A673 (cell line): ENCODE data around the gene C10orf53. TPM values are rescaled to one million over a fixed set of nuclear protein-coding genes. Genes with fewer than 3 reads are reported as not detected.

Source experiments
- BruUV-seq: library from RNA; stranded (reverse); fragments of 400-500 nt; replicated peaks from 2 replicates; lab custom pipeline; 2021; lab: Mats Ljungman, UMichigan
- CTCF ChIA-PET: fragments of 300-600 bp; sonication (Branson Sonifier 250); formaldehyde crosslinking; loops from one replicate; lab custom pipeline; 2022; ENCODE audit warnings: antibody characterized with exemption; lab: Charles Lee
- POLR2A ChIA-PET: fragments of 300-600 bp; sonication (Branson Sonifier 250); formaldehyde crosslinking; loops from one replicate; lab custom pipeline; 2022; ENCODE audit warnings: antibody characterized with exemption; ENCODE audit not compliant: low non-redundant PET; lab: Charles Lee
- DNase-seq: peaks from one replicate; pipeline ENCODE4 v3.0.0-alpha.2; 2015; ENCODE audit warnings: low spot score
- H3K27ac ChIP-seq: fragments of 200-600 bp; sonication (generic); 2 replicates; pipeline ENCODE4 v1.5.1; 2016; ENCODE audit warnings: mixed run types, low read depth, mild to moderate bottlenecking, mixed read lengths, antibody characterized with exemption, low read length; ENCODE audit not compliant: poor library complexity, severe bottlenecking
- H3K27me3 ChIP-seq: fragments of 200-600 bp; sonication (generic); replicated peaks from 2 replicates; pipeline ENCODE4 v1.6.1; 2017; ENCODE audit warnings: mixed run types, low read depth, mild to moderate bottlenecking, mixed read lengths, antibody characterized with exemption, low read length; ENCODE audit not compliant: insufficient read depth, poor library complexity
- H3K36me3 ChIP-seq: fragments of 200-600 bp; sonication (generic); 2 replicates; pipeline ENCODE4 v1.6.1; 2016; ENCODE audit warnings: mixed run types, mild to moderate bottlenecking, mixed read lengths, antibody characterized with exemption, low read length; ENCODE audit not compliant: insufficient read depth, poor library complexity, severe bottlenecking
- H3K4me1 ChIP-seq: fragments of 200-600 bp; sonication (generic); 2 replicates; pipeline ENCODE4 v1.6.1; 2017; ENCODE audit warnings: mixed run types, mild to moderate bottlenecking, mixed read lengths, antibody characterized with exemption, low read length; ENCODE audit not compliant: insufficient read depth, poor library complexity, severe bottlenecking
- H3K4me3 ChIP-seq: fragments of 200-600 bp; sonication (generic); 2 replicates; pipeline ENCODE4 v1.5.1; 2016; ENCODE audit warnings: low read depth, mixed run types, mild to moderate bottlenecking, mixed read lengths, low read length; ENCODE audit not compliant: poor library complexity, severe bottlenecking
- H3K9me3 ChIP-seq: fragments of 200-600 bp; sonication (generic); 2 replicates; pipeline ENCODE4 v1.6.1; 2016; ENCODE audit warnings: mixed run types, low read depth, mild to moderate bottlenecking, mixed read lengths, antibody characterized with exemption, low read length; ENCODE audit not compliant: poor library complexity, severe bottlenecking
- EZH2 ChIP-seq: fragments of 200-600 bp; sonication (generic); IDR thresholded peaks from 2 replicates; pipeline ENCODE4 v1.6.1; 2017; ENCODE audit warnings: borderline replicate concordance, low read depth, mild to moderate bottlenecking, mixed read lengths, antibody characterized with exemption, low read length; ENCODE audit not compliant: poor library complexity, severe bottlenecking
- intact Hi-C: fragments of 100-400 bp; cut with micrococcal nuclease; formaldehyde crosslinking; loops from one replicate; pipeline ENCODE4 v1.10.0; 2022; ENCODE audit not compliant: unreplicated experiment
- total RNA-seq: library from RNA; stranded (reverse); gene quantifications from 2 replicates; pipeline ENCODE4 v1.2.3, GENCODE V29; 2021
- TF ChIP-seq, protein P1 (sequence below): fragments of 300-800, 200-600 bp; sonication (generic); conservative IDR thresholded peaks from 2 replicates; pipeline ENCODE4 v1.5.1; 2017; ENCODE audit warnings: low read depth, mild to moderate bottlenecking, antibody characterized with exemption, low read length, moderate library complexity, mixed read lengths

Gene C10orf53
- total RNA-seq, 1 experiment from 2014 or later = not detected

DNA sequence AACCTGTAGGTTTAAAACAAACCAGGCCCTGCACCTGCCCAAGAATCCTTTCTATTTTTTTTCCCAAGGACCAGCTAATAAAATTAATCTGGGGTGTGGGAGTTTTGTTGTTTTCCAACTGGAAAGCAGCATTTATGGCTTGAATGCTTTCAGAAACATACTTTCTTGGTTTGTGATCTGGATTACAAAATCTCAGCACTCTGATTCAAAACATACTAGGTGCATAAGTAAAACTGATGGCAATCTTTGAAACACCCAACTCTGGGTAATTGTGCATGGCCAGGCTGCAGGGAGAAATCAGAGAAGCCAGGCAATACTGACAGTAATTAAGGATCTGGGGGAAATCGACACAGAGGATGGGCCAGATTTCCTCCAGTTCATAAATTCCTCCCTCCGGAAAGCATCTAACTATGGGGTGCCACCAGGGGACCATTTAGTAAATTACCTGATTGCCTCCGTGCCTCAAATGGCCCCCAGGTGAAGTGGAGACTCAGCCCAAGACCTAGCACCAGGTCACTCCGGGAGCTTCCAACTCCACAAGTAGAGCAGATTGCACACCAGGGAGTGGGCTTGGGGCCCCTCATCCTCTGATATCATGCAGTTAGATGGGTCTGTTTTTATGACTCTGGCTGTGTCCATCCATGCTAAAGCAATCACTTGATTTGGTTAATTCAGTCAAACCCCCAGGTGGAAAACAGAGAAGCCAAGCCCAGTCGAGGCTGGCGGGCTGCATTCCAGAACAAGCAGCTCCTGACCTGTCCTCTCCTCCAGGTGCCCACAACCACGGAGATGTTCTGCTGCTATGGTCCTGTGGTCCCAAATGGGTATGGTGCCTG lies 15.2 kb upstream of the C10orf53 start:
- H3K36me3 ChIP-seq = no peaks in the 10 kb centered on the region
- ChIA-PET CTCF (no interaction called here), POLR2A (no interaction called here)
- DNase-seq = no peak
- H3K27me3 ChIP-seq = peaks cover 11% of the 10 kb centered on the region
- no peak overlapping the region for H3K27ac ChIP-seq
- no peak for TF ChIP-seq EZH2
- TF ChIP-seq, protein P1, sequence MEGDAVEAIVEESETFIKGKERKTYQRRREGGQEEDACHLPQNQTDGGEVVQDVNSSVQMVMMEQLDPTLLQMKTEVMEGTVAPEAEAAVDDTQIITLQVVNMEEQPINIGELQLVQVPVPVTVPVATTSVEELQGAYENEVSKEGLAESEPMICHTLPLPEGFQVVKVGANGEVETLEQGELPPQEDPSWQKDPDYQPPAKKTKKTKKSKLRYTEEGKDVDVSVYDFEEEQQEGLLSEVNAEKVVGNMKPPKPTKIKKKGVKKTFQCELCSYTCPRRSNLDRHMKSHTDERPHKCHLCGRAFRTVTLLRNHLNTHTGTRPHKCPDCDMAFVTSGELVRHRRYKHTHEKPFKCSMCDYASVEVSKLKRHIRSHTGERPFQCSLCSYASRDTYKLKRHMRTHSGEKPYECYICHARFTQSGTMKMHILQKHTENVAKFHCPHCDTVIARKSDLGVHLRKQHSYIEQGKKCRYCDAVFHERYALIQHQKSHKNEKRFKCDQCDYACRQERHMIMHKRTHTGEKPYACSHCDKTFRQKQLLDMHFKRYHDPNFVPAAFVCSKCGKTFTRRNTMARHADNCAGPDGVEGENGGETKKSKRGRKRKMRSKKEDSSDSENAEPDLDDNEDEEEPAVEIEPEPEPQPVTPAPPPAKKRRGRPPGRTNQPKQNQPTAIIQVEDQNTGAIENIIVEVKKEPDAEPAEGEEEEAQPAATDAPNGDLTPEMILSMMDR = no peak
- H3K9me3 ChIP-seq = peaks cover 2% of the 10 kb centered on the region
- intact Hi-C loops = no loop called here
- no peak overlapping the region for H3K4me3 ChIP-seq
- no peaks in the 10 kb centered on the region for H3K4me1 ChIP-seq
- no TSS peak for BruUV-seq

DNA sequence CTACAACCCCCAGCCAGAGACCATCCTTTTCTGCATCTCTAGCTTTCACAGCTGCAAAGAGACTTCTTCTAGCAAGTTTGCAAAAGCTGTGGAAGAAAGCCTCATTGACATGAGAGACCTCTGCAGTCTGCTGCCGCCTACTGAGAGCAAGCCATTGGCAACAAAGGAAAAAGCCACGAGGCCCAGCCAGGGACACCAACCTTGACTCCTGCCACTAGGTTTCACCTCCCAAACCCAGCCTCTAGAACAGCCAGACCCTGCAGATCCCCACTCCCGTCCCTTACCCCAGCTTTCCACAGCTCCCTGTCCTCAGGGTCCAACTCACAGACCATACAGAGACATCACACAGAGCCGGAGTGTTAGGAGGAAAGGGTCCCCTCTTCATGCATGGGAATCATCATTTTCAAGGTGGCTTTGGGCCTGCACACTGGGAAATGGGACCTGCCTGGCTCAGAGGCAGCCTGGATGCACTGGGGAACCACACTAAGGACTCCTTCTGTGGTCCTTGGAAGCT lies 14.6 kb upstream of the C10orf53 start:
- no peaks in the 10 kb centered on the region for H3K36me3 ChIP-seq
- H3K27ac ChIP-seq = no peak overlapping the region
- POLR2A ChIA-PET = no interaction called here
- no peaks in the 10 kb centered on the region for H3K4me1 ChIP-seq
- TF ChIP-seq, protein P1 = no peak
- TF ChIP-seq EZH2 = no peak
- DNase-seq = no peak
- H3K9me3 ChIP-seq = no peaks in the 10 kb centered on the region
- CTCF ChIA-PET = no interaction called here
- BruUV-seq = no TSS peak
- intact Hi-C loops = no loop called here
- H3K4me3 ChIP-seq = no peak overlapping the region
- H3K27me3 ChIP-seq = peaks cover 14% of the 10 kb centered on the region

DNA sequence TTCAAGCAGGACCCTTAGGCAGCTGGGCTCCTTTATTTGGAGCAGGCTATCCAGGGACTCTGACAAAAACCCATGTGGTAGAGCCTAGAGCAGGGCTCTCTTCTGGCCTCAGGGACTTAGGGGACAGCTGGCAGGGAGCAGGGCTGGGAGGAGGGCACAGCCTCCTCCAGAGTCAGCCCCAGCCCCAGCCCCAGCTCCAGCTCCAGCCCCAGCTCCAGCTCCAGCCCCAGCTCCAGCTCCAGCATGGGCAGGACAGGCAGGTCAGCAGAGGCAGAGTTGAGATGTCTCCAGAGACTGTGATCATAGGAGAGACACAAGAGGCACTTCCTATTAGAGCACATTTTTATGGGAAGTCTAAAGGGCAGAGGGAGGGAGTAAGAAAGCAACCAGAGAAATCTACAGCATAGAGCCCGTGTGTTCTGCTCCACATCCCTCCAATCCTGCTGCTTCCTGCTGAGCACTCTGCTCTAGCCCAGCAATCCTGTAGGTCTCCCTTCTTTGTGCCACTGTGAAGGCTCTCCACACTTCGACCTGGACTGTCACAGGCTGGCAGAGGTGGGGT lies 13.3 kb upstream of the C10orf53 start:
- H3K27me3 ChIP-seq = peaks cover 14% of the 10 kb centered on the region
- DNase-seq = no peak
- TF ChIP-seq, protein P1 = no peak
- no peak for TF ChIP-seq EZH2
- POLR2A ChIA-PET = no interaction called here
- no peaks in the 10 kb centered on the region for H3K36me3 ChIP-seq
- no peak overlapping the region for H3K4me3 ChIP-seq
- H3K9me3 ChIP-seq = no peaks in the 10 kb centered on the region
- BruUV-seq = no TSS peak
- H3K27ac ChIP-seq = no peak overlapping the region
- H3K4me1 ChIP-seq = no peaks in the 10 kb centered on the region
- CTCF ChIA-PET = no interaction called here
- intact Hi-C loops = no loop called here
